Vagina (tissue), 2 donors: ENCODE measurements around the gene TTLL6. TPM values are rescaled to one million over a fixed set of nuclear protein-coding genes. Genes with fewer than 3 reads are reported as not detected.

Source experiments
- DNase-seq, 2 donors: peaks; one replicate each; pipeline ENCODE4 v3.0.0-alpha.2; 2017; ENCODE audit errors: extremely low spot score in 2 of 2
- H3K27ac ChIP-seq: fragments of 200-600 bp; sonication (generic); one replicate; pipeline ENCODE4 v1.5.1; 2019
- H3K27me3 ChIP-seq: fragments of 200-600 bp; sonication (generic); one replicate; pipeline ENCODE4 v1.5.1; 2019
- H3K36me3 ChIP-seq, 2 donors: fragments of 200-600 bp; sonication (generic); one replicate each; pipeline ENCODE4 v1.5.1; 2017 to 2019
- H3K4me1 ChIP-seq: fragments of 200-600 bp; sonication (generic); one replicate; pipeline ENCODE4 v1.5.1; 2019
- H3K4me3 ChIP-seq, 2 donors: fragments of 200-600 bp; sonication (generic); 1 replicate in 1 of 2; 2 replicates in 1 of 2; pipeline ENCODE4 v1.5.1; 2016 to 2019
- H3K9me3 ChIP-seq: fragments of 200-600 bp; sonication (generic); one replicate; pipeline ENCODE4 v1.5.1; 2019
- CTCF ChIP-seq, 3 experiments: fragments of 450-650 bp in 2 of 3; fragments of 200-600 bp in 1 of 3; sonication (generic) in 1 of 3; IDR thresholded peaks; one replicate each; pipeline ENCODE4 v1.5.1; 2017 to 2019; ENCODE audit warnings: antibody characterized with exemption in 3 of 3, mild to moderate bottlenecking in 2 of 3, moderate library complexity in 2 of 3
- POLR2A ChIP-seq, 2 donors: fragments of 450-650 bp; IDR thresholded peaks; one replicate each; pipeline ENCODE4 v1.6.1; 2017; ENCODE audit warnings: antibody characterized with exemption in 2 of 2, mild to moderate bottlenecking in 2 of 2, moderate library complexity in 2 of 2
- POLR2AphosphoS5 ChIP-seq, 2 donors: sonication (generic); formaldehyde crosslinking; IDR thresholded peaks; one replicate each; pipeline ENCODE4 v1.9.0; 2017; ENCODE audit warnings: antibody characterized with exemption in 2 of 2, mild to moderate bottlenecking in 2 of 2, low read depth in 1 of 2; ENCODE audit not compliant: insufficient read depth in 1 of 2
- intact Hi-C: fragments of 100-400 bp; cut with DNase I; formaldehyde crosslinking; loops from one replicate; pipeline ENCODE4 v1.15.1; 2023
- total RNA-seq: library from RNA; depleted of rRNA; stranded (reverse); fragments of >200 nt; gene quantifications from one replicate; pipeline ENCODE4 v1.2.3, GENCODE V29; 2016

Gene TTLL6
- total RNA-seq, 1 donor from 2014 or later: 0.49 TPM

GRCh38 chr17:48730240-48730550 is 86.8 kb downstream of the TTLL6 start:
- Histone ChIP-seq H3K9me3 (no peaks in the 10 kb centered on the region), H3K4me1 (peaks cover 25% of the 10 kb centered on the region), H3K27me3 (peaks cover 7% of the 10 kb centered on the region), H3K36me3 (no peaks in the 10 kb centered on the region), H3K27ac (no peak overlapping the region), H3K4me3 (no peak overlapping the region)
- DNase-seq: no peak
- TF ChIP-seq POLR2AphosphoS5 (IDR thresholded peaks at IDR 0.05; ENCODE audit: insufficient read depth in 1 of 2, low read depth in 1 of 2) (no peak), CTCF (IDR thresholded peaks at IDR 0.05) (no peak), POLR2A (IDR thresholded peaks at IDR 0.05) (no peak)
- intact Hi-C loops: no loop called here

GRCh38 chr17:48729335-48730239 is 87.4 kb downstream of the TTLL6 start:
- peak overlapping the region; percentile 38 to 47 for H3K4me3 ChIP-seq
- H3K27ac ChIP-seq: peak overlapping the region; percentile 82
- peaks cover 7% of the 10 kb centered on the region for H3K27me3 ChIP-seq
- H3K9me3 ChIP-seq: no peaks in the 10 kb centered on the region
- no peak for DNase-seq
- H3K4me1 ChIP-seq: peaks cover 31% of the 10 kb centered on the region
- TF ChIP-seq POLR2A (IDR thresholded peaks at IDR 0.05): no peak
- TF ChIP-seq CTCF (IDR thresholded peaks at IDR 0.05): no peak
- TF ChIP-seq POLR2AphosphoS5 (IDR thresholded peaks at IDR 0.05; ENCODE audit: insufficient read depth in 1 of 2, low read depth in 1 of 2): no peak
- intact Hi-C loops: loop anchor here (5.0 kb wide), 1 partner anchor 148 kb away; no protein-coding TSS in a partner anchor
- no peaks in the 10 kb centered on the region for H3K36me3 ChIP-seq

- peaks cover 8% of the 10 kb centered on the region for H3K27me3 ChIP-seq
- no peaks in the 10 kb centered on the region for H3K9me3 ChIP-seq
- no peak for TF ChIP-seq POLR2A (IDR thresholded peaks at IDR 0.05)
- peak in 1 of 3 experiments; percentile 55 for TF ChIP-seq CTCF (IDR thresholded peaks at IDR 0.05)
- peak in 1 of 2 donors; percentile 31 for TF ChIP-seq POLR2AphosphoS5 (IDR thresholded peaks at IDR 0.05; ENCODE audit: insufficient read depth in 1 of 2, low read depth in 1 of 2)
- no peaks in the 10 kb centered on the region for H3K36me3 ChIP-seq
- no peak for DNase-seq
- intact Hi-C loops: loop anchor here (5.0 kb wide), 1 partner anchor 149 kb away; no protein-coding TSS in a partner anchor
- peak within 1 kb of the TSS; percentile 82 for H3K27ac ChIP-seq
- H3K4me3 ChIP-seq: peak within 1 kb of the TSS; percentile 38 to 47
- H3K4me1 ChIP-seq: peaks cover 41% of the 10 kb centered on the region
Measured at GRCh38 chr17:48728232-48729231, 88.5 kb downstream of the TTLL6 start, which contains the start of gene HOXB13. Gene HOXB13, minus strand, starts transcription at chr17:48728750. Its CDS starts 157 bp downstream, at chr17:48728593.

GRCh38 chr17:48727415-48728175 is 89.4 kb downstream of the TTLL6 start:
- TF ChIP-seq POLR2A (IDR thresholded peaks at IDR 0.05): no peak
- TF ChIP-seq POLR2AphosphoS5 (IDR thresholded peaks at IDR 0.05; ENCODE audit: insufficient read depth in 1 of 2, low read depth in 1 of 2): no peak
- no peak for TF ChIP-seq CTCF (IDR thresholded peaks at IDR 0.05)
- H3K27me3 ChIP-seq: peaks cover 11% of the 10 kb centered on the region

More at GRCh38 chr17:48727415-48728175, 89.4 kb downstream of the TTLL6 start:
- Histone ChIP-seq H3K9me3 (no peaks in the 10 kb centered on the region), H3K4me3 (peak overlapping the region; percentile 38 to 47), H3K36me3 (no peaks in the 10 kb centered on the region), H3K27ac (peak overlapping the region; percentile 82), H3K4me1 (peaks cover 51% of the 10 kb centered on the region)
- no peak for DNase-seq
- intact Hi-C loops: loop anchor here (5.0 kb wide), 1 partner anchor 150 kb away; no protein-coding TSS in a partner anchor
